HTERT RPE-1 (cell line): ENCODE results near the gene SMTN.
"Not testable (repeated sequence)": the region's sequence is repeated elsewhere in the genome, so short reads cannot be mapped to it uniquely, and the experiment has no call there.

ENCODE experiments used
- in situ Hi-C: fragments of 300-500 bp; cut with MboI; formaldehyde crosslinking; loops from 4 replicates; pipeline ENCODE4 v1.14.3; 2020; ENCODE audit warnings: low sequenced_read_pairs

Gene SMTN

DNA sequence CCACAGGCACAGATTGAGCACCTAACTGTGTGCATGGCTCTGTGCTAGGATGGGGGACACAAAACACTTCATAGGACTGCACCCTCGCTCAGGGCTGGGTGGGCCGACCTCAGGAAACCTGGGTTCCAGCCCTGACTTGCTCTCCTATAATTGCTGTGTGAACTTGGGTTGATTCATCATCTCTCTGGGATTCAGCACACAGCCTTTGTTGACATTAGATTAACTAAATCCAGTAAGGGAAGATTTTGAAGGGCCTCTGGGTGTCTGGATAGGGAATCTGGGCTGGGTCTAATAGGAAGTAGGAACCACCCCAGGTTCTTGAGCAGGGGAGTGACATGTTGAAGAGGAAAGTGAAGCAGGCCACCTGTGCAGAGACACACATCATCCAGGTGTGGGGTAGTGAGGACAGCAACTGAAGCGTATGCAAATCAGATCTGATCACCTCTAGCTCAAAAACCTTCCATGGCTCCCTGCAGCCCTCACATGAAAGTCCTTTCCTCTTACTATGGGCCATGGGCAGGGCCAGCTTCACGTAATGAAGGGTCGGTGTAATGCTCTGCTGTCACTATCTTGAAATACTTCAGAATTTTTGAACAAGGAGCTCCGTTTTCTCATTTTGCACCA, 11.3 kb upstream of the SMTN start:
- in situ Hi-C loops, result not testable (repeated sequence)

DNA sequence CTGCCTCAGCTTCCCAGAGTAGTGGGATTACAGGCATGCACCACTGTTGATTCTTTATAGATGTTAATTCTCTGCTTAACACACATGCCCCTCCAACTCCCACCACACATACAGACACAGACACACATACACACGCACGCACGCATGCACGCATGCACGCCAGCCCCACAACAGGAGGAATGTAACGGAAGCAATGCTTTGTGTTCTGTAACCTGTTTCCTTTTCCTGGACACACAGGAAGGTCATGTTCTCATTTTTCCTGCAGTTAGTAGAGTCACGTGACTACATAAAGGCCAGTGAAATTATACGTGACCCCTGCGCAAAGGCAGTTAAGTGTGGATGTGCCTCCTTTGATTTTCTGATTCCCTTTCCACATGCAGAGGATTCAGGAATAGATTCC, 8.0 kb upstream of the SMTN start:
- in situ Hi-C loops, result not testable (repeated sequence)

DNA sequence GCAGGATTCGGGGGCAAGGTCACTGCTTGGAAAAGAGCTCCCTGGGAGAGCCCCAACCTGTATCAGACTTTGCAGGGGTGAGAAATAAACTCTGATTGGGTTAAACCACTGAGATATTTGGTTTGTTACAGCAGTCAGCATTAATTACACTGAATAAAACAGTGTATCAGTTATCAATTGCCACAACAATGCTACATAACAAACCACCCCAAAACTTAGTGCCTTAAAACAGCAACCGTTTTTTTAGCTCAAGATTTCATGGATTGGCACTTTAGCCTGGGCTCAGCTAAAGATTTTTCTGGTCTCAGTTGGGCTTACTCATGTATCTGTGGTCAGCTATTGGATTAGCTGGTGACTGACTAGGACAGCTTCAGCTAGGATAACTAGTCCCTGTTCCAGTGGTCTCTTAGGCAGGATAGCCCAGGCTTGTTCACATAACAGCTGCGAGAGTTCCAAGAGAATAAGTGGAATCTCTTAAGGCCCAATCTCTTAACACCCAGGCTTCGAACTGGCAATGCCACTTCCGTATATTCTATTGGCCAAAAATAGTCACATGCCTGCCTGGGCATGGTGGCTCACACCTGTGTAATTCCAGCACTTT, 7.5 kb upstream of the SMTN start:
- in situ Hi-C loops, result not testable (repeated sequence)

DNA sequence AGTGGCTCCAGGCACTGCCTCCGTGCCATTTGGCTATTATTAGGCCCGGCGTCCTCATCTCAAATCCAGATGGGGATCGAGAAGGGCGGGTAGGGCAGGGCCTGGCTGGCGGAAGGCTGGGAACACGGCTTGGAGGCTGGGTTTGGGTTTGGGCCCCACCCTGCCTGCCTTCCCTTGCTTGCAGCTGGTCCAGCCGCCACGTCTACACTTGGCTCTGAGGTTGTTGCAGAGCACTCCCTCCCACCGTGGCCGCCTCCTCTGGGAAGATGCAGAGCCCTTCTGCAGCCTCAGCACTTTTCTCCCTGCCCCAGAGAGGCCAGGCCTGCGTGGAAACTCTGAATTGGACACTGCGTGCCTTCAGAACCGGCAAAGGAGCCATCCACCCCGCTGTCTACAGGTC, 5.2 kb upstream of the SMTN start:
- in situ Hi-C loops, result no loop called here

DNA sequence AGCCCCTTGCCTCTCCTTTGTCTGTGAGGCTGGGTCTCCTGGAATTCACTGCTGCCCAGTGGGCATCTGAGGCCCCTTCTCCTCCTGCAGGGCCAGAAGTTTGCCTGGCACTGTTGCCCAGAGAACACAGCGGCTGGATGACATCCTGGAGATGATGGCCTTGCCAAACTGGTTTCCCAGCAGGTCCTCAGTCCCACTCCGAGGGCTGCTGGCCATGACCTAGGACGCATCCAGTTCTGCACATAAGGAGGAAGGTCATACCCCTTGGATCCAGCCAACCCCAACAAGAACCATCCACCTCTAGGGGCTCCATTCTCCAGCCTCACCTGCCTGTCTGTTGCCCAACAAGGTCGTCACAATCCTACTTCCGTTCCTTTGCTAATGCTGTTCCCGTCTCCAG, 3.4 kb upstream of the SMTN start:
- in situ Hi-C loops, result no loop called here

DNA sequence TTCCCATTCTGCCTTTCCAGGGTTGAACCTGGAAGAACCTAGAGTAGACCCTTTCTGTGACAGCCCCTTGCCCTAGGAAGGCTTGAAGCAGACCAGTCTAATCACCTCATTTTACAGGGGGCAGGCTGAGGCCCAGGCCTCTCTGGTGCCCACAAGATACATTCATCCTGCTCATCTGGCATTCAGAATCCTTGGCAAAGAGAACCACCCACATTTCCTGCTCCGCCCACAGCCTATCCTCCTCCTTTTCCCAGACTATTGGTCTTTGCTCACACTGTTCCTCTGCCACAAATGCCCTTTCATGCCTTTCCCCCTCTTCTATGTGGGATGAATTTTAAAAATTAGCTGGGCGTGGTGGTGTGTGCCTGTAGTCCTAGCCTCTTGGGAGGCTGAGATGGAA, 2.7 kb upstream of the SMTN start:
- in situ Hi-C loops, result not testable (repeated sequence)

DNA sequence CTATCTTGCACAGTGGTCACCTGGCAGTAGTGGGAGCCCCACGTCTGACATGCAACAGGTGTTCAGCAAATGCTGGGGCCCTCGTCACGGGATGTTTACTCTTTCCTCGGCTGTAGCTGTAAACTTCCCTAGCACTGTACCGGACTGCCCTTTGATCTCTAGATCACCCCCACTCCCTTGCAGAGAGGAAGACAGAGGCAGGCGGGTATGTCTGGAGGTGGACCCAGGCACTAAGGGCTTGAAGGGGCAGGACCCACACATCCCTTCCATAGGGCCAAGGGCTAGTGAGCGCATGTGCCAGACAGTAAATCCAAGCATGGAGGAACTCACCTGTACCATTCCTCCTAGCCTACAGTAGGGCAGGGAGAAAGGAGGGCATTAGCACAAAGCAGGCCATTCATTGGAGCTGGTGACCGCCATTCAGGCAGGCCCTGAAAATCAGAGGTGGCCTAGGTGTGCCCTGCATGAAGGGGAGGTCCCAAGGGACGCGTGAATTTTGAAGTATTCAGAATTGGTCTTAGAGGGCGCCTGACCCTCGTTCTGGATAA, 1.9 kb upstream of the SMTN start:
- in situ Hi-C loops, result no loop called here

DNA sequence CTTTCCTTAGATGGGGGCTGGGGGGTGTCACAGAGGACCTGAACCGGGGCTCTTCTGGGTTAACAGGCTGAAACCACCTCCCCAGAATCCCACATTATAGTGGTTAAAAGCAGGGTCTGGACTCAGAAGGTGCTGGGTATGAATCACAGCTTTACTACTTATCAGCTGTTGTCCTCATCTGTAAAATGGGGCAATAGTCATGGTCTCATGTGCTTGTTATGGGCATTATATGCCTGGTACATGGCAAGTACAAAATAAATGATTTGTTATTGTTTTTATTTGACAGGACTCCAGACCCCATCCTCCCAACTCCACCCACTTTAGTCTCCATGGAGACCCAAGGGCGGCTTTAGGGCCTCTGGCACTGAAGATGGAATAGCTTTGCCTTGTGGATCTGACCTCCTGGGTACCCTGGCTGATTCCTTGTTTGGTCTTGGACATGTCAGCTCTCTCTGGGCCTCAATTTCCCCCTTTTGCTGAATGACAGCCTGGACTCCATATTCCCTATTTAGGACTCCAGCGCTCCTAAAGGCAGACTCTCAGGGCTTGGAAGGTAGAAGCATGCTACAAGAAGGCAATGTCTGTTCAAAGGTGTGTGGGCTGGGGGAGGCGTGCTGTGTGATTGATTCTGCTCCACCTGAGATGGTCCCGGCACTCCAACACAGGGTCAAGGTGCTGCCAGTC, 812 bp upstream of the SMTN start:
- in situ Hi-C loops, result no loop called here

DNA sequence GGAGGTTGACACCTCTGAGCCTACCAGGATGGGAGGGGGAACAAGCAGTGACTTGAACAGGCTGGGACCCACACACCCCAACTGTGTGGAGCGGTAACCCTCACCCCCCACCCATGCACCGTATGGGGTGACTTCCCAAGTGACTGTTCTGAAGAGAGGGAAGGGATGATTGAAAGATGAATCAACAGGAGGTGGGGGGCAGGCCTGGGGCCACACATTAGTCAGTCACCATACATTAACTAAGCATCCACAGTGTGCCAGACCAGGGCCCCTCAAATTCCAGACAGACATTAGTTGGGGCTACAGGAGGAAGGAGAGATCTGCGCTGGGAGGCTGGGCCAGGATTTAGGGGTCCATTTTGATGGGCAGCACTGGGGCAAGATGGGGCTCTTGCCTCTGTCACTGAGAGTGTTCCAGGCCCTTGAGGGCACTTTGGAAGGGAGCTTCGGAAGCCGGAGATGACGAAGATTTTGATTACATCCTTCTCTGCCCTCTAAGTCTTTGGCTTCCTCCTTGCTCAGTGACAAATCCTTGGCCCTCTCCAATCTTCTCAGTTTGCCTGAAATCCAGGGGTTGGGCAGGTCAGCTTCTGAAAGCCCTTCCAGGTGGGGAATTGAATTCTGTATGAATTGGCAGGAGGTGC, 966 bp downstream of the SMTN start:
- in situ Hi-C loops, result no loop called here

DNA sequence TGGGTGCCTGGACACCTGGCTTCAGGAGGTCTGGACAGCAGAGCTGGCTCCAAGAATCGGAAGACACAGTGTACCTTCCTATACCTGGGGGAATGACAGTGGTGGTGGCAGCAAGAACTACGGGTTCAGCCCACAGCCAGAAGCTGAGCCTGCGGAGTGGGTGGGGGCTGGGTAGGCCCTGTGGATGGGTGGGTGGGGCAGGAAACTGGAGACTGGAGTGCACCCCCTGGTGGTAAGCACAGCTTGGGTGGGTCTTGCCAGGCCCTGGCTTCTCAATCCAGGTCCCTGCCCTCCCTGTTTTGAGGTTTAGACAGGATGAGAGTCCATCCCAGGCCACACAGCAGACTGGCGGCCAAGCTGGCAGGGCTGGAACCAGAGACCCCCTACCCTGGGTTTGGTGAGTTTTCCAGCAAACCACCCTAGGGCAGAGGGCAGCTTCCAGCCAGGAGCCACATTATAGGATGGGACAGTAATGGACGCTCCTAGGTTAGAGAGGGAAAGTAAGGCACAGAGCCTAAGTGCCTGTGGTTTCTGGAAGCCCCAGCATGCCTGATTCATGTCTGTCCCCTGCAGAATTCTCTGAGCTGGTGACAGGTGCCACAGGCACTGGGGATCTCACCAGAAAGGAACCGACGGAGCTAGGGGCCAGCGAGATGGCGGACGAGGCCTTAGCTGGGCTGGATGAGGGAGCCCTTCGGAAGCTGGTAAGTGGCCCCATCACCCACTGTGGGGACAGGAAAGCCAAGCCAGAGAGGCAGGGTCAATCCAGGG, 1.7 kb downstream of the SMTN start:
- in situ Hi-C loops, result no loop called here

DNA sequence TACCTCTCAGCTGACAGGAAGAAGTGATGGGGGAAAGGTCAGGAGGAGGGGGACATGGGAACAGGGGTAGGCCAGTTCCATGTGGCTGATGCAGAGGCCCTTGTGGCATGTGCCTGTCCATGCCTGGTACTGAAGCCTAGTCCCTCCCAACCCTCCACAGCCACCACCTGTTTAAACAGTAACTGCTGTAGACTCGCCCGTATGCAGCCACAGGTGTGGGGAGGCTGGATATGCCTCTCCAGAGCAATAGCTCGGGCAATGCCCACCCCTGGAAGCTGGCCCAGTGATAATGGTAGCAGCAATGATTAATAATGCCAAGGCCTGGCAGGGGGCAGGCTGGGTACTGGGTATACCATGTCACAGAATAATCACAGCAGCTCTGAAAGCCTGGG, 2.3 kb downstream of the SMTN start:
- in situ Hi-C loops, result no loop called here

DNA sequence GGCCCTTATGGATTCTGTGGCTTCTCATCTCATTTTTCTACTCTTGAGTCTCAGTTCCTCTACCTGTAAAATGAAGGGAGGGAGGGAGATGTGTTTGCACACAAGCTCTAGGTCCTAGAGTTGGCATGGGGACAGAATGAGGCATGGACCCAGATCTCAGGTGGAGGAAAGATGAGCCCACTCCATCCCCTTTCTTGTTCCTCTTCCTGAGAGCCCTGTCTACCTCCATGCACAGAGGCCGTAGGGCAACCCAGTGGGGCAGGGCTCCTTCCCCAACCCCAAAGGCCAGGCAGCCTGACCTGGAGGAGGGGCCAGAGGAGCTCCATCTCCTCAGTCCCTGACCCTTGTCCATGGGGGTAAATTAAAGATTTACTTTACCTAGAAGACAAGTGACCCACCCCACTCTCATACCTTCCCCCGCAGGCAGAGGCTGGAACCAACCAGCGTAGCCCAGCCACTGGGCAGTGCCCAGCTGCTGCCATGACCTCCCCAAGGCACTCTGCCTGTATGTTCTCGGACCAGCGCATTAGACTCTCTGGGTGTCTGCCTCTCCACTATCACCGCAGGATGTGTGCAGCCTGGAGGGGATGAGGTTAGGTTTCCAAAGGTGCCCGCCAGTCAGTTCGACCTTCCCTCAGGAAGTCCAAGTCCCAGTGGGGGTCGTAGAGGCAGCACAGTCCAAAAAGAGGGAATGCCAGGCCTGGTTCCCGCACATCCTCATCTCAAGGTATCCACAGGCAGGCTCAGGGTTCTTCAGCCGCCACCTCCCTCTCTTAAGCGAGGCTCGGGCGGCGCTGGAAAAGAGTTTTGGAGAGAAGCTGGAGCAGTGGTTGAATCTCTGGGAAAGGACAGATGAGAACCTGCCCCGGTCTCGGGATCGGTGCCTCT, 3.0 kb downstream of the SMTN start:
- in situ Hi-C loops, result no loop called here

DNA sequence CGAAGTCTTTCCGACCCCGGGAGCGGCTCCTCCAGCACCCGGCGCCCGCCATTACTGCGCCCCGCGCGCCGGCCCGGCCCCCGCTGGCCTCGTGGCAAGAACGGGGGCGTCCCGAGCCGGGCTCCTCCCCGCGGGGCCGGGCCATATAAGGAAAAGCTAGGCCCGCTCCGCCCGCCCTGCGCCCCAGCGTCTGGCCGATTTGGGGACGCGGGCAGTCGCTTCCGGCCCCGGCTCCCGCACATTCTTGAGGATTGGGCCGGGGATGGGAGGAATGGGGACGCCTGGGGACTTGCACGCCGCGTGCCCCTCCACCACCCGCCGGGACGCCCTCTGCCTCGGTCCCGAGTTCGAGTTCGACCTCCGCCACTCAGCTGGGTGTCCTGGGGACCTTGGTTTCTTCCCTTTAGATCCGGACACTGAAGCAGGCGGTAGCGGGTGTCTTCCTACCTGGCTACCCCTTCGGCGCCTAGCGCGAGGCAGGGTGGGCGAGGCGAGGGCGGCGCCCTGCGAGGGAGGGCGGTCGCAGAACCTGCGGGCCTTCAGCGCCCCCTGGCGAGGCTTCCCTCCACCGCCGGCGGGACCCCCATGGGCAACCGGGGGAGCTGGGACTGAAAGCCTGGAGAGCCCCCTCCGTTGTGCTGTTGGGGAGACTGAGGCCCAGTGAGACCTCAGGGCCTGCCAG, 3.8 kb downstream of the SMTN start:
- in situ Hi-C loops, result no loop called here

DNA sequence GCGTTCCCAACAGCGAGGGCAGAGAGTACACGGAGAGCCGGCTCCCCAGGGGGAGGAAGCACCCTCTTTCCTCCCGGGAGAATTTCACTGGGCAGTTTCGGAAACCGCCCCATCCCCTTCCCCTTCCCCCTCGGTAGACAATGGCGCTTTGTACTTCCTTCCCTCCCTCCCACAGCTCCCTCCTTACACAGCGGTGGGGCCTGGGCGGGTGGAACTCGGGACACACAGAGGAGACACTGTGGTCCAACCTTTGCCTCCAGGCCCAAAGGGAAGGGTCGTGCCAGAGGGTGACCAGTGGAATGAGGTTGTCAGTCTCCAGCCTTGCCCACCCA, 4.3 kb downstream of the SMTN start:
- in situ Hi-C loops, result no loop called here

DNA sequence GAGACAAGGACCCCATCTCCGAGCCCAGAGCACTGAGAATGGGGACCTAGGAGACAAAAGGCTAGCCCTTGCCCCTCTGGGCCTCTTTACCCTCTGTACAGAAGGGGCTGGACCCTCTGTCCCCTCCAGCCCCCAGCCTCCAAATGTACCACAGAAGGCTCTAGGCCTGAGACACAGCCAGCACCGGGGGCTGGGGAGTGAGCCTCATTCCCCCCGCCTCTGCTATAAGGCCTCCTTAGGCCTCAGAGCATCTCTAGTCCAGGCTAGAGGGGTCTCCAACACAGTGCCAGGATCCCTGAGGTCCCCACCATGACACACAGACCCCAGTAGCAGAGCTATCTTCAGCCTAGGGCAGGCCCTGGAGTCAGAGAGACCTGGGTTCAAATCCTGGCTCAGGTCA, 4.8 kb downstream of the SMTN start:
- in situ Hi-C loops, result no loop called here

DNA sequence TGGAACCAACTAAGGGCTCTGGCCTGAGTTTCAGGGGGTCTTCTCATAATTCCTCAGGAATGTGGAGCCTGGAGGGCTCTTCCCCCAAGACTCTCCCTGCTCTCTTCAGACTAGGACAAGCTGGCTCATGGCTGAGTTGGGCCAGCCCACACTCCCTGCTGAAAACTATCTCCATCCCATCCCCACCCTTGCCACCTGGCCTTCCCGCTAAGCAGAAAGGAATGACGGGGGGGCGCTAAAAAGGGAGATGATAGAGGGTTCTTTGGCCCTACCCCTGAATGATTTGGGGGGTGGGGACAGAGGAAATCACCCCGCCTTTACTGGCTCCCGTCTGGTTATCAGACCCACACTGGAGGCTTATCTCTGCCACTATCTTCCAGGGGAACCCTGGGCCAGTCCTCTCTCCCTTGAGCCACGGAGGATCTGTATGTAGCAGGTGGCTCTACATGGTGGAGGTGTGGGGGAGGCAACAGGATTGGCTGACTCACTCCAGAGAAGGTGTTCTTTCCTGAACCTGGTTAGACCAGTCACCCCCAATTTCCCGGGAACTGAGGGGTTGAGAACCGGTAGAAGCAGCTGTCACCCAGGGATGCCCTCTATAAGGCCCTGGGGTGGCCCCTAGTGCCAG, 5.7 kb downstream of the SMTN start:
- in situ Hi-C loops, result no loop called here

DNA sequence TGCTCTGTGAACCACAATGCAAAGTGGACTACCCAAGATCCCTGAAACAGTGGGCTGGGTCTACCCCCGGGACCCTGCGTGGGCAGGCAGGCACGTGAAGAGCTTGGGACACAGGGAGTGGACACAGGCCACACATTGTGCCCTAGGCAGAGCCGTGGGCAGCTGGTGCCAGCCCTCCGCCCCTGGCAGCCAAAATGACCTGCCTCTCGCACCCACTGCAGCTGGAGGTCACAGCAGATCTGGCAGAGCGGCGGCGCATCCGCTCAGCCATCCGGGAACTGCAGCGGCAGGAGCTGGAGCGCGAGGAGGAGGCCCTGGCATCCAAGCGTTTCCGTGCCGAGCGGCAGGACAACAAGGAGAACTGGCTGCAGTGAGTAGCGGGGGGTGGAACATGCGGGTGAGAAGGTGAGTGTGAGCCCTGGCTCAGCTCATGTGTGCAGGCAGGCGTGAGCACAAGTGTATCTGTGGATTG, 6.7 kb downstream of the SMTN start:
- in situ Hi-C loops, result no loop called here

DNA sequence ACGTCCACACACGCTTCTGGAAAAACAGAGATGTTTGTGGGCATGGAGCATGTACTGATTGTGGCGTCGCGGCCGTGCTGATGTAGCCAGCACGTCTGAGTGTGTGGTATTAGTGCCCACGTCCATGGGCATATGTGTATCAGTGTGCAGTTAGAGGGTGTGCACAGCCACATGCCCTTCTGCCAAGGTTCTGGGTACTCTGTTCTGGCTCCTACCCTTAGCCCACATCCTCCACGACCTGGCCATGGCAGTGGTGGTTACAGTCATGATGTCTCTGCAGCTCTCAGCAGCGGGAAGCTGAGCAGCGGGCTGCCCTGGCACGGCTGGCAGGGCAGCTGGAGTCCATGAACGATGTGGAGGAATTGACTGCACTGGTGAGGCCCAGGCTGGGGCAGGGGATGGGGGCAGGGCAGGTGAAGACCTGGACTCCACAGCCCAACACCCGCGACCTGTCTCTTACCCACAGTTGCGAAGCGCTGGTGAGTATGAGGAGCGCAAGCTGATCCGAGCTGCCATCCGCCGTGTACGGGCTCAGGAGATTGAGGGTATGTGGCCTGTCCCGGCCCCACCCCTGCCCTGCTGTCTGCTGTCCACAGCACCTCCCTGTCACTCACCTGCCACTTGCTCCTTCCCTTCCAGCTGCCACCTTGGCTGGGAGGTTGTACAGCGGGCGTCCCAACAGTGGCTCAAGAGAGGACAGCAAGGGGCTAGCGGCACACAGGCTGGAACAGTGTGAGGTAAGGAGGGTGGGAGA, 7.3 kb downstream of the SMTN start:
- in situ Hi-C loops, result no loop called here
